Glomerular visceral epithelial cell (primary cell): ENCODE measurements around the gene SSH3.

Experiments
- DNase-seq: peaks from one replicate; pipeline ENCODE4 v3.0.0-alpha.2; 2016; ENCODE audit errors: extremely low spot score

The SSH3 gene

GRCh38 chr11:67280341-67280787 is 23.0 kb upstream of the SSH3 start:
- no peak for DNase-seq

- no peak for DNase-seq
These were observed 22.4 kb upstream of the SSH3 start for GRCh38 chr11:67280788-67281551.

DNA sequence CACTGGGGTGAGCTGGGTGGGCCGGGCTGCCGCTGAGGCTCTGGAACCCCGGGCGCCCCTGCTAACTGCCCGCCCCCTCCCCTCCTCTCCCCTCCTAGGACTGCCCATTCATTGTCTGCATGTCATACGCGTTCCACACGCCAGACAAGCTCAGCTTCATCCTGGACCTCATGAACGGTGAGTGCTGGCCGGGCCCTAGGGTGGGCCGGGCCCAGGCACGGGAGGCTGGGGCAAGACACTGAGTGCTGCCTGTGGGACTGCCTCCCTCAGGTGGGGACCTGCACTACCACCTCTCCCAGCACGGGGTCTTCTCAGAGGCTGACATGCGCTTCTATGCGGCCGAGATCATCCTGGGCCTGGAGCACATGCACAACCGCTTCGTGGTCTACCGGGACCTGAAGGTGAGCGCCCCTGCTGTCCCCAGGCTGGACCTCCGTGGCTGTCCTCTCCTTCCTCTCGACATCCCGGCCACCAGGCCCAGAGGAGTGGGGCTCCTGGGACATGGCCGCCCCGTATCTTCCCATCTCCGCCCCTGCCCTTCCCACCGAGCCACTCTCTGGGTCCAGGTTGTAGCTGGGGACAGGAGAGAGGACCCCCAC is 21.7 kb upstream of the SSH3 start:
- DNase-seq: no peak

GRCh38 chr11:67282155-67282875 is 21.0 kb upstream of the SSH3 start:
- DNase-seq: no peak

GRCh38 chr11:67282876-67283371 is 20.4 kb upstream of the SSH3 start:
- no peak for DNase-seq

- DNase-seq: no peak
These were observed 19.8 kb upstream of the SSH3 start for GRCh38 chr11:67283481-67283963.

DNA sequence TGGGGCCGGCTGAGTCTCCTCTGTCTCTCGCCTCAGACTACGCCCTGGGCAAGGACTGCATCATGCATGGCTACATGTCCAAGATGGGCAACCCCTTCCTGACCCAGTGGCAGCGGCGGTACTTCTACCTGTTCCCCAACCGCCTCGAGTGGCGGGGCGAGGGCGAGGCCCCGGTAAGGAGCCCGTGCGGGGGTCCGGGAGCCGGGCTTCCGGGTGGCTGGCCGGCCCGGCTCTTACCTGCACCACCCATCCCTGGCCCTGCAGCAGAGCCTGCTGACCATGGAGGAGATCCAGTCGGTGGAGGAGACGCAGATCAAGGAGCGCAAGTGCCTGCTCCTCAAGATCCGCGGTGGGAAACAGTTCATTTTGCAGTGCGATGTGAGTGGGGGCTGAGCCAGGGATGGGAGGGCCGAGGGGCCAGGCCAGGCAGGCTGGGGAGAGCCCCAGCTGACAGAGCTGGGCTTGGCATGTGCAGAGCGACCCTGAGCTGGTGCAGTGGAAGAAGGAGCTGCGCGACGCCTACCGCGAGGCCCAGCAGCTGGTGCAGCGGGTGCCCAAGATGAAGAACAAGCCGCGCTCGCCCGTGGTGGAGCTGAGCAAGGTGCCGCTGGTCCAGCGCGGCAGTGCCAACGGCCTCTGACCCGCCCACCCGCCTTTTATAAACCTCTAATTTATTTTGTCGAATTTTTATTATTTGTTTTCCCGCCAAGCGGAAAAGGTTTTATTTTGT is 18.4 kb upstream of the SSH3 start:
- DNase-seq: no peak

DNA sequence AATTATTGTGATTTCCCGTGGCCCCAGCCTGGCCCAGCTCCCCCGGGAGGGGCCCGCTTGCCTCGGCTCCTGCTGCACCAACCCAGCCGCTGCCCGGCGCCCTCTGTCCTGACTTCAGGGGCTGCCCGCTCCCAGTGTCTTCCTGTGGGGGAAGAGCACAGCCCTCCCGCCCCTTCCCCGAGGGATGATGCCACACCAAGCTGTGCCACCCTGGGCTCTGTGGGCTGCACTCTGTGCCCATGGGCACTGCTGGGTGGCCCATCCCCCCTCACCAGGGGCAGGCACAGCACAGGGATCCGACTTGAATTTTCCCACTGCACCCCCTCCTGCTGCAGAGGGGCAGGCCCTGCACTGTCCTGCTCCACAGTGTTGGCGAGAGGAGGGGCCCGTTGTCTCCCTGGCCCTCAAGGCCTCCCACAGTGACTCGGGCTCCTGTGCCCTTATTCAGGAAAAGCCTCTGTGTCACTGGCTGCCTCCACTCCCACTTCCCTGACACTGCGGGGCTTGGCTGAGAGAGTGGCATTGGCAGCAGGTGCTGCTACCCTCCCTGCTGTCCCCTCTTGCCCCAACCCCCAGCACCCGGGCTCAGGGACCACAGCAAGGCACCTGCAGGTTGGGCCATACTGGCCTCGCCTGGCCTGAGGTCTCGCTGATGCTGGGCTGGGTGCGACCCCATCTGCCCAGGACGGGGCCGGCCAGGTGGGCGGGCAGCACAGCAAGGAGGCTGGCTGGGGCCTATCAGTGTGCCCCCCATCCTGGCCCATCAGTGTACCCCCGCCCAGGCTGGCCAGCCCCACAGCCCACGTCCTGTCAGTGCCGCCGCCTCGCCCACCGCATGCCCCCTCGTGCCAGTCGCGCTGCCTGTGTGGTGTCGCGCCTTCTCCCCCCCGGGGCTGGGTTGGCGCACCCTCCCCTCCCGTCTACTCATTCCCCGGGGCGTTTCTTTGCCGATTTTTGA is 17.5 kb upstream of the SSH3 start:
- DNase-seq: no peak

DNA sequence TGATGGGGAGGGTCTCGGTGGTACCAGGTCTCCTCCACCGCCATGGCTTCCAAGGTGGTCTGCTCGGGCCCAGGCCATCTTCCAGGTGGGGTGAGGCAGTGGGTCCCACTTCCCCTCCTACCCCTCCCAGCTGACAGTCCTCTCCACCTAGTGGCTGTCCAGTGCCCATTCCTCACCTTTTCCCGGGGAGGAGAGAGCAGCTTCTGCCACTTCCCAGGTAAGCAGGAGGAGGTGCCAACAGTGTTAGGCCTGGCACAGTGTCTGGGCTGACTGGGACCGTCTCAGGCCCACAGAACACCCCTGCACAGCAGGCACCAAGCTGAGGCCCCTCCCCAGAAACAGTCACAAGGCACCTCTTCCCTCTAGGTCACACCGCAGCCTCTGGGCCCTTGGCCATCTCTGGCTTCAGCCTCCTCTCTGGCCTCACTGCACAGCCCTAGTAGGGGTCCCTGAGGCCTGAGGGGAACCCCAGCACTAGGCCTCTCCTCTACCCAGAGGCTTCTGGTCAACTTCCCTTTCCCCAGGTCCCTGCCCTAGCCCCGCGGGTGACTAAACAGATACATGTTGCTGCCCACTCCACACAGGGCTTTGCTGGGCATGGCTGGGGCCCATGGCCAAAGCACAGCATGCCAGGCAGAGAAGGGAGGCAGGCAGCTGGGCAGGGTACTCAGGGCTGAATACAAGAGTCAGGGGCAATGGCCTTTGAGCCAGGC is 16.6 kb upstream of the SSH3 start:
- no peak for DNase-seq

GRCh38 chr11:67287355-67288197 is 15.8 kb upstream of the SSH3 start:
- DNase-seq: no peak

DNA sequence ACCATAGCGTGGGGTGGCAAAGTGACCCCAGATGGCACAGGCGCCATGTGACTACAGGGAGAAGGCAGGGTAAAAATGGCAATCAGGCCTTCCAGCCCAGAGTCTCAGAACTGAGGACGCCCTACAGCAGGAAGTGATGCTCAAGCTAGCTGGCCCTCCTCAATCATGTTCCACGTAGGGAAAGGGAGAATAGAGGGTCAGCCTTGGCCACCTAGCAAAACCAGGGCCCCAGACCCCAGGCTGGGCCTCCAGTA is 15.2 kb upstream of the SSH3 start:
- DNase-seq: no peak

DNA sequence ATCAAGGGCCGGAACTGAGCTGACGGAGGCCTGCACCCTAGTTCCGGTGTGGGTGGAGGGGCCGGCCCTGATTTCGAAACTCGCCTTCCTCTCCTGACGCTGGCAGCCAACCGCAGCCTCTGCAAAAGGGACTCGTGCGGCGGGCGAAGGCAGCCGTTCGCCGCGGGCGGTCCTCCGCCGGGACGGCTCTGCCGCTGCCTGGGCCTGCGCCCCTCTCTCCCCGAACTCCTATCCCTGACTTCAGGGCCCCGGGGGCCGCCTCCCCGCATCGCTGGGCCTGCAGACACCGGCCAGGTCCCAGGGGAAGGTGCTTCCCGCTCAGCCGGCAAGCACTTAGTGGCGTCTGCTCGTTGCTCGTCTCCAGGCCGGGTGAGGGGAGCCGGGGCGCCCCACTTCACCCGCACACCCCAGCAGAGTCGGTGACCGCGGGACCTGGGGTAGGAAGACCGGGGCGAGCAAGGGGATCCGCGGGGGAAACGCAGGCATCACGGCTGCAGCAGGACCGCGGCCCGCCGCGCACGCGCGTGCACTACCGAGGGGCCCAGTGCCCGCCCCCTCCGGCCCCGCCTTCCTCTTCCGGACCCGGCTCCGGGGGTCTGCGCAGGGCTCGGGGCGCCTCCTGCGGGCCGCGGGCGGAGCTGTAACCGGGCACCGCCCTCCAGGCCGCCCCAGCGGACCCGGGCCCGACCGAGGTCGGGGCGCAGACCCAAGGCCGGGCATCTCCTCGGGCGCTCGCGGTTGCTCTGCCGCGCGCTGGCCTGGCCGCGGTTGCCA is 14.7 kb upstream of the SSH3 start:
- DNase-seq: peak; percentile 86

- DNase-seq: no peak
These were observed 14.1 kb upstream of the SSH3 start, which contains the start of gene ANKRD13D for GRCh38 chr11:67289226-67289650. Gene ANKRD13D (plus strand): TSS chr11:67289303. CDS start chr11:67289461, 158 bp downstream.

- DNase-seq: no peak
These were observed 13.5 kb upstream of the SSH3 start for GRCh38 chr11:67289651-67290479.

- DNase-seq: no peak
These were observed 12.5 kb upstream of the SSH3 start for GRCh38 chr11:67290801-67291200.

DNA sequence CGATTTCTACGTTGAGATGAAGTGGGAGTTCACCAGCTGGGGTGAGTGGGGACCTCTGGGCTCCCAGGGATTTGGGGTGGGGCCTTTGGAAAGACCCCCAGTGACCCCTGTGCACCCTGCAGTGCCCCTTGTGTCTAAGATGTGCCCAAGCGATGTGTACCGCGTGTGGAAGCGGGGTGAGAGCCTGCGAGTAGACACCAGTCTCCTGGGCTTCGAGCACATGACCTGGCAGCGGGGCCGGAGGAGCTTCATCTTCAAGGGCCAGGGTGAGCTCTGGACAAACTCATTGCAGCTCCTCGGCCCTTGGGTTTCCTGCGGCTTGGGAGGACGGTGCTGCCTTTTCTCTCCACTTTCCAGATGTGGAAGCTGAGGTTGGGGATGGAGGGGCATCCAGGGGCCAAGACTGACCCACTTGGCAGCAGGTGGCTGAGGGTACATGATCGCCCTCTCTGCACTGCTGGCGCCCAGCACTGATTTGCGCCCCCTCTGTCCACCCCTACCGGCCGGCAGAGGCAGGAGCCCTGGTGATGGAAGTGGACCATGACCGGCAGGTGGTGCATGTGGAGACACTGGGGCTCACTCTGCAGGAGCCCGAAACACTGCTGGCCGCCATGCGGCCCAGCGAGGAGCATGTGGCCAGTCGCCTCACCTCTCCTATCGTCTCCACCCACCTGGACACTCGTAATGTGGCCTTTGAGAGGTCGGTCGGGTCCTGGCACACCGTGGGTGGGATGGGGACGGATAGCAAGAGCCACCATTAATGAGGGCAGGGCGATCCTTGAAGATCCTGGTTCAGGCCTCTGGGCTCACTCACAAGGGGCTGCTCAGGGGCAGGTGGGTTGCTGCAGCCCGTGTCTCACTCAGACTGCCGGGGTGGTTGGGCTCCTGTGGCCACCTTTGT is 11.6 kb upstream of the SSH3 start:
- DNase-seq: no peak

GRCh38 chr11:67292671-67293070 is 10.7 kb upstream of the SSH3 start:
- no peak for DNase-seq
